Measurements from ENCODE around the gene FAM170B.

DNA sequence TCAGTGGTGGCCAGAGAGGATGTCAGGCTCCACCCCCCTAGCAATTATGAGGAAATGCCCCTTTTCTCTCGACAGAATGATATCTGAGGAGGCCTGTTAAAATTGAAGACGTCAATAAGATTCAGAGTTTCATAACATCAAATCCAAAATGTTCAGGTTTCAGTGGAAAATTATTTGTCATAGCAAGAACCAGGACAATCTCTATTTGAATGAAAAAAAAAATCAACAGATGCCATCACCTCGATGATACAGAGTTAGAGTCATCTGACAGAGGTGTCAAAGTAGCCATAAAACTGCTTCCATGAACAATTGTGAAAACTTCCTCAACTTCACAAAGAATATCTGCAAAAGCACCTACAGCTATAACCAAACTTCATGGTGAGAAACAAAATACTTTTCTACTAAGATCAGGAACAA is 46.6 kb upstream of the FAM170B start:
- TF ChIP-seq NFE2L2 (IDR thresholded peaks at IDR 0.05; ENCODE audit: low read depth, low read length) (no peak), SMC3 (IDR thresholded peaks at IDR 0.05; ENCODE audit: low read depth, low read length) (no peak), POLR2A (IDR thresholded peaks at IDR 0.05; ENCODE audit: low read depth, low read length) (no peak)
- TF ChIP-seq, protein P1, sequence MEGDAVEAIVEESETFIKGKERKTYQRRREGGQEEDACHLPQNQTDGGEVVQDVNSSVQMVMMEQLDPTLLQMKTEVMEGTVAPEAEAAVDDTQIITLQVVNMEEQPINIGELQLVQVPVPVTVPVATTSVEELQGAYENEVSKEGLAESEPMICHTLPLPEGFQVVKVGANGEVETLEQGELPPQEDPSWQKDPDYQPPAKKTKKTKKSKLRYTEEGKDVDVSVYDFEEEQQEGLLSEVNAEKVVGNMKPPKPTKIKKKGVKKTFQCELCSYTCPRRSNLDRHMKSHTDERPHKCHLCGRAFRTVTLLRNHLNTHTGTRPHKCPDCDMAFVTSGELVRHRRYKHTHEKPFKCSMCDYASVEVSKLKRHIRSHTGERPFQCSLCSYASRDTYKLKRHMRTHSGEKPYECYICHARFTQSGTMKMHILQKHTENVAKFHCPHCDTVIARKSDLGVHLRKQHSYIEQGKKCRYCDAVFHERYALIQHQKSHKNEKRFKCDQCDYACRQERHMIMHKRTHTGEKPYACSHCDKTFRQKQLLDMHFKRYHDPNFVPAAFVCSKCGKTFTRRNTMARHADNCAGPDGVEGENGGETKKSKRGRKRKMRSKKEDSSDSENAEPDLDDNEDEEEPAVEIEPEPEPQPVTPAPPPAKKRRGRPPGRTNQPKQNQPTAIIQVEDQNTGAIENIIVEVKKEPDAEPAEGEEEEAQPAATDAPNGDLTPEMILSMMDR (conservative IDR thresholded peaks at IDR 0.05; ENCODE audit: low read depth, low read length), result no peak
- TF ChIP-seq, protein P2, sequence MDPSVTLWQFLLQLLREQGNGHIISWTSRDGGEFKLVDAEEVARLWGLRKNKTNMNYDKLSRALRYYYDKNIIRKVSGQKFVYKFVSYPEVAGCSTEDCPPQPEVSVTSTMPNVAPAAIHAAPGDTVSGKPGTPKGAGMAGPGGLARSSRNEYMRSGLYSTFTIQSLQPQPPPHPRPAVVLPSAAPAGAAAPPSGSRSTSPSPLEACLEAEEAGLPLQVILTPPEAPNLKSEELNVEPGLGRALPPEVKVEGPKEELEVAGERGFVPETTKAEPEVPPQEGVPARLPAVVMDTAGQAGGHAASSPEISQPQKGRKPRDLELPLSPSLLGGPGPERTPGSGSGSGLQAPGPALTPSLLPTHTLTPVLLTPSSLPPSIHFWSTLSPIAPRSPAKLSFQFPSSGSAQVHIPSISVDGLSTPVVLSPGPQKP (IDR thresholded peaks at IDR 0.05; ENCODE audit: borderline replicate concordance, low read depth, low read length), result no peak
- TF ChIP-seq, protein P3, sequence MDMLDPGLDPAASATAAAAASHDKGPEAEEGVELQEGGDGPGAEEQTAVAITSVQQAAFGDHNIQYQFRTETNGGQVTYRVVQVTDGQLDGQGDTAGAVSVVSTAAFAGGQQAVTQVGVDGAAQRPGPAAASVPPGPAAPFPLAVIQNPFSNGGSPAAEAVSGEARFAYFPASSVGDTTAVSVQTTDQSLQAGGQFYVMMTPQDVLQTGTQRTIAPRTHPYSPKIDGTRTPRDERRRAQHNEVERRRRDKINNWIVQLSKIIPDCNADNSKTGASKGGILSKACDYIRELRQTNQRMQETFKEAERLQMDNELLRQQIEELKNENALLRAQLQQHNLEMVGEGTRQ (IDR thresholded peaks at IDR 0.05; ENCODE audit: low read depth, low read length), result no peak

Measured in IMR-90 (cell line).